Neutrophil (primary cell): Measurements from ENCODE around the gene LRRC42.

Experiments
- H3K27ac ChIP-seq: fragments of 200-600 bp; sonication (generic); 2 replicates; pipeline ENCODE4 v1.5.1; 2016; ENCODE audit warnings: mild to moderate bottlenecking, moderate library complexity
- H3K27me3 ChIP-seq: fragments of 200-600 bp; sonication (generic); 2 replicates; pipeline ENCODE4 v1.6.0; 2016; ENCODE audit warnings: mild to moderate bottlenecking
- H3K36me3 ChIP-seq: fragments of 200-600 bp; sonication (generic); 2 replicates; pipeline ENCODE4 v1.5.1; 2017
- H3K4me1 ChIP-seq, 2 experiments: fragments of 200-600 bp in 1 of 2; sonication (generic) in 1 of 2; 1 replicate in 1 of 2; 2 replicates in 1 of 2; pipeline versions ENCODE4 v1.5.1 to v1.6.1; 2013 to 2016; ENCODE audit warnings: low read depth in 1 of 2, low read length in 1 of 2, mild to moderate bottlenecking in 1 of 2, moderate library complexity in 1 of 2; ENCODE audit not compliant: control insufficient read depth in 1 of 2, insufficient read depth in 1 of 2
- H3K4me3 ChIP-seq, 2 experiments: fragments of 200-600 bp in 1 of 2; sonication (generic) in 1 of 2; 1 replicate in 1 of 2; 2 replicates in 1 of 2; pipeline ENCODE4 v1.5.1; 2013 to 2016; ENCODE audit warnings: low read depth in 1 of 2, low read length in 1 of 2, mild to moderate bottlenecking in 1 of 2, moderate library complexity in 1 of 2
- H3K9me3 ChIP-seq: fragments of 200-600 bp; sonication (generic); 2 replicates; pipeline ENCODE4 v1.5.1; 2016
- TF ChIP-seq, protein P1 (sequence below): fragments of 200-600 bp; sonication (generic); IDR thresholded peaks from 2 replicates; pipeline ENCODE4 v1.5.1; 2016; ENCODE audit warnings: antibody characterized with exemption

Gene LRRC42

DNA sequence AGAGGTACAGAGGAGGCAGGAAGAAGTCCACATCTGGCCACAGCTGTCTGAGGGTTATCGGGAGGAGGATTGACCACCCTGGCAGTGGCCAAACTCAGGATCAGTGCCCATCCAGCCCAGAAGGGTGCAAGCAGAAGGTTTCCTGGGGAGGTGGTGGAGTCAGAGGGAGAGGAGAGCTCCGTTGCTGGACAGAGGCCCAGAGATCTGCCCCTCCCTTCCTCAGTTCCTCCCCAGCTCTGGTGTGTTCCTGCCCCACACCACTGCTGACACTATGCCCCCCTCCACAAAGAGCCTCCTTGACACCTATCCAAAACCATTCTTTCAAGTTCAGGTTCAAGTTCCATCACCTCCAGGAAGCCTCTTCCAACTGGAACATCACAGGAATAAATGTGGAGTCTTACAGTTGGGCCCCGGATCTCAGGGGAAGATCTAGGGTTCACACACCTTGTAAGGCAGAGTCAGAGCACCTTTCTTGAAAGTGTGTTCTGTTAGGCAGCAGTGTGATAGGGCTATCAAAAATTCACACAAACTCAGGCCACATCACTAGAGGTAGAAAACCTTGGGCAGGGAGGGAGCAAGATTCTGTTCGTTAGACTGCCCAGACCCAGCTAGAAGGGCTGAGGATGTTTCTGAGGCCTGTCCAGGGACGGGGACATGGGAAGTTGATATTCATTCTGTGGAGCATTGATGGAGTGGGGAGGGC is 64.4 kb downstream of the LRRC42 start:
- H3K36me3 ChIP-seq, result no peaks in the 10 kb centered on the region
- TF ChIP-seq, protein P1, sequence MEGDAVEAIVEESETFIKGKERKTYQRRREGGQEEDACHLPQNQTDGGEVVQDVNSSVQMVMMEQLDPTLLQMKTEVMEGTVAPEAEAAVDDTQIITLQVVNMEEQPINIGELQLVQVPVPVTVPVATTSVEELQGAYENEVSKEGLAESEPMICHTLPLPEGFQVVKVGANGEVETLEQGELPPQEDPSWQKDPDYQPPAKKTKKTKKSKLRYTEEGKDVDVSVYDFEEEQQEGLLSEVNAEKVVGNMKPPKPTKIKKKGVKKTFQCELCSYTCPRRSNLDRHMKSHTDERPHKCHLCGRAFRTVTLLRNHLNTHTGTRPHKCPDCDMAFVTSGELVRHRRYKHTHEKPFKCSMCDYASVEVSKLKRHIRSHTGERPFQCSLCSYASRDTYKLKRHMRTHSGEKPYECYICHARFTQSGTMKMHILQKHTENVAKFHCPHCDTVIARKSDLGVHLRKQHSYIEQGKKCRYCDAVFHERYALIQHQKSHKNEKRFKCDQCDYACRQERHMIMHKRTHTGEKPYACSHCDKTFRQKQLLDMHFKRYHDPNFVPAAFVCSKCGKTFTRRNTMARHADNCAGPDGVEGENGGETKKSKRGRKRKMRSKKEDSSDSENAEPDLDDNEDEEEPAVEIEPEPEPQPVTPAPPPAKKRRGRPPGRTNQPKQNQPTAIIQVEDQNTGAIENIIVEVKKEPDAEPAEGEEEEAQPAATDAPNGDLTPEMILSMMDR, result no peak
- no peaks in the 10 kb centered on the region for H3K9me3 ChIP-seq
- H3K4me3 ChIP-seq, result no peak overlapping the region
- H3K27ac ChIP-seq, result no peak overlapping the region
- no peaks in the 10 kb centered on the region for H3K4me1 ChIP-seq
- H3K27me3 ChIP-seq, result no peaks in the 10 kb centered on the region

DNA sequence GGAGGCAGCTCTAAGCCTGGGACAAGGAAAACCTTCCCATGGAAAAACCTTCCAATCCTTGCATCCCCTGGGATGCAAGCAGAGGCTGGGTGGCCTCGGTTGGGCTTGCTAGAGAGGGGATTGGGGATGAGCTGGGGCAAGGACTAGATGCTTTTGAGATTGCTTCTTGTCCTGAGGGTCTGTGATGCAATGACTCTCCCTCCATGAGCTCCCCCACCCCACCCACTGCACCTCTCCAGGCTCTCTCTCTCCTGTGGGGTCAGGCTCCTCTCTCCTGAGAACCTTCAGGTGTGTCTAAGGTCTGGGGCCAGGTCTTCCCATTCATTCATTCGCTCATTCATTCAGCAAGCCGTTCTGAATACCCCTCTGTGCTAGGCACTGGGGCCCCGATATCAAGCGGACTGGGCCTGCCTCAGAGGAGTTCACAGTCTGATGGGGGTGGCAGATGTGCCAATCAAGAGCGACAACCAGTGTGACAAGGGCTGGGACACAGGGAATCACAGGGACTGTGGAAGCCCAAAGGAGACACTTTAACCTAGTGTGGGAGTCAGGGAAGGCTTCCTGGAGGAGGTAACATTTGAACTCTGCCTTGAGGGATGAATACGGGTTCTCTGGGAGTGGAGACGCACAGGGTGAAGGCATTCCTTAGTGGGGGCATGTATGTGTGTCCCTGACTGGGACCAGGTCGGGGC is 65.3 kb downstream of the LRRC42 start:
- Histone ChIP-seq H3K9me3 (no peaks in the 10 kb centered on the region), H3K36me3 (no peaks in the 10 kb centered on the region), H3K4me3 (no peak overlapping the region), H3K27ac (no peak overlapping the region), H3K27me3 (no peaks in the 10 kb centered on the region), H3K4me1 (no peaks in the 10 kb centered on the region)
- TF ChIP-seq, protein P1, result no peak

DNA sequence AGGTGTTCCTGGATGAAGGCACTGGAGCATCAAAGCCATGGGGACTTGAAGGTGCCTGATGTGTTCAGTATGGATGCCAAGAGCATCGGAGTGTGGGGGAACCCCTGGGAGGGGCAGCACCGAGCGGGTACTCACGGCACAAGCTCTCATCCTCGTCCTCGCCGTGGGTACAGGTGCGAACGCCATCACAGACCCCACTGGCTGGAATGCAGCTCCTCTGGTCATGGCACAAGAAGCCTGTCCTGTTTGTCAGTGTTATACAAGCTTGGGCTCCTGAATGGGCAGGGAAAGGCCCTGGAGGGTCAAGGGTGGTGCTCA is 65.8 kb downstream of the LRRC42 start:
- Histone ChIP-seq H3K27ac (no peak overlapping the region), H3K9me3 (no peaks in the 10 kb centered on the region), H3K27me3 (no peaks in the 10 kb centered on the region), H3K4me1 (no peaks in the 10 kb centered on the region), H3K36me3 (no peaks in the 10 kb centered on the region), H3K4me3 (no peak overlapping the region)
- TF ChIP-seq, protein P1, result no peak

DNA sequence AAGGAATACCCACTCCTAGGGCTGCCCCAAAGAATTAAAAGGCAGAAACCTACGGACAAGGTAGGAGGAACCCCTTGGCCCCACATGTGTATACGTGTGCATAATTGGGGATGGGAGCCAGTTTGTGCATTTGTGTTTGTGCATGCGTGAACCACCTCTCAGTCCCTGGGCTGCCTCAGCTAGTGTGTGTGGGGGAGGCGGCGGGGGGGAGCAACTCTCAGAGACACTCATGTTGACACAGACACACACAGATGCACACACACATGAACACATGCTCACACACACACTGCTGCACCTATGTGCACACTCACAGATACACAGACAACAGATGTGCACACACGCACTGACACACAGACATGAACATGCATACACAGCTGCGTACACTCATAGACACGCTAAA is 66.7 kb downstream of the LRRC42 start:
- no peak overlapping the region for H3K27ac ChIP-seq
- no peak overlapping the region for H3K4me3 ChIP-seq
- TF ChIP-seq, protein P1, result no peak
- H3K27me3 ChIP-seq, result no peaks in the 10 kb centered on the region
- no peaks in the 10 kb centered on the region for H3K36me3 ChIP-seq
- no peaks in the 10 kb centered on the region for H3K9me3 ChIP-seq
- no peaks in the 10 kb centered on the region for H3K4me1 ChIP-seq

DNA sequence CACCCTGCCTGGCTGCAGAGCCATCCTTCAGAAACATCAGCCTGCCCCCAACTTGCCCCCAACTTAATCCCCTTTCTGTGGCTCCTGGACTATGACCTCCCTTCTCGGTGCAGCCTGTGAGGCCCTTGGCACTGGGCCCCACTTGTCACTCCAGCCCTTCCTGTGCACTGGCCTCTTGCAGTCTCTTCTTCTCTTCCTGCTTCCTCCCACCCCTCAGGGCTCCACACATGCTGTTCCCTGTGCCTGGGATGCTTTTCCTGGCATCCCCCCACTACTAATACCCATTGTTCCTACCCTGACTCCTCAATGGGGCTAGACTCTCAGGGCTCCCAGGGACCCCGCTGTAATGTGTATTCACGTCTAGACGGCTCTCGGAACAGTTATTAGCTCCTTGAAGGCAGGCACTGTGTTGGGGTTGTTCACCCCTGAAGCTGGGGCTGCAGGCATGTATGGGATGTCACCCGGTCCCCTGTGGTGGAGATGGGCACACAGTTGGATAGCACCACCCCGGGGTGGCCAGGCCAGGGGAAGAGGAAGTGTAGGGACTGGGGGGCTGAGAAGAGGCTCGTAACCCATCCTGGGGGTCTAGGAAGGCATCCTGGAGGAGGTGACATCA is 67.4 kb downstream of the LRRC42 start:
- Histone ChIP-seq H3K27ac (no peak overlapping the region), H3K27me3 (no peaks in the 10 kb centered on the region), H3K36me3 (no peaks in the 10 kb centered on the region), H3K9me3 (no peaks in the 10 kb centered on the region), H3K4me1 (no peaks in the 10 kb centered on the region), H3K4me3 (no peak overlapping the region)
- TF ChIP-seq, protein P1, result no peak
